Left lung (tissue), 10 donors: ENCODE measurements around the gene SH3BP1. TPM values are rescaled to one million over a fixed set of nuclear protein-coding genes. Genes with fewer than 3 reads are reported as not detected.
A peak's percentile ranks its signal among the peaks of the same experiment; 100 is the strongest.

Experiments used
- ATAC-seq: fragments of 200-7000 bp; cut with Tn5 transposase; one replicate; pipeline ENCODE4 v1.9.1; 2020; ENCODE audit warnings: moderate library complexity
- DNase-seq, 4 donors: peaks; one replicate each; pipeline ENCODE4 v3.0.0-alpha.2; 2013 to 2020
- H3K27ac ChIP-seq, 2 donors: fragments of 200-600 bp; sonication (generic) in 1 of 2; one replicate each; pipeline versions ENCODE4 v1.5.0 to v1.8.0; 2020 to 2021
- H3K27me3 ChIP-seq, 2 donors: fragments of 200-600 bp; sonication (generic) in 1 of 2; one replicate each; pipeline versions ENCODE4 v1.5.0 to v1.8.0; 2020 to 2021
- H3K36me3 ChIP-seq, 2 donors: fragments of 200-600 bp; sonication (generic) in 1 of 2; one replicate each; pipeline versions ENCODE4 v1.5.0 to v1.8.0; 2020 to 2021
- H3K4me1 ChIP-seq, 2 donors: fragments of 200-600 bp; one replicate each; pipeline ENCODE4 v1.8.0; 2021
- H3K4me3 ChIP-seq, 2 donors: fragments of 200-600 bp; sonication (generic) in 1 of 2; one replicate each; pipeline versions ENCODE4 v1.5.0 to v1.8.0; 2020 to 2021; ENCODE audit warnings: mild to moderate bottlenecking in 1 of 2
- H3K9me3 ChIP-seq, 2 donors: fragments of 200-600 bp; sonication (generic) in 1 of 2; one replicate each; pipeline versions ENCODE4 v1.5.0 to v1.8.0; 2020 to 2021
- CTCF ChIP-seq, 2 donors: fragments of 200-600 bp; sonication (generic) in 1 of 2; IDR thresholded peaks; one replicate each; pipeline versions ENCODE4 v1.5.0 to v1.8.0; 2021; ENCODE audit warnings: antibody characterized with exemption in 2 of 2
- intact Hi-C, 2 donors: fragments of 100-400 bp; cut with DNase I; formaldehyde crosslinking; loops; one replicate each; pipeline versions ENCODE4 v1.11.2 to v1.14.2; 2022
- polyA plus RNA-seq, 6 donors: library from polyadenylated mRNA; unstranded; fragments of 120-200 nt; gene quantifications; one replicate each; pipeline ENCODE4 v1.2.1, GENCODE V29; 2013; ENCODE audit not compliant: insufficient read length in 6 of 6
- total RNA-seq, 2 donors: library from RNA; stranded (reverse); fragmentation: NEBNext Ultra II Directional; extraction: Animal tissue kit (Norgen Biotek cat#: 25700); gene quantifications; one replicate each; pipeline ENCODE4 v1.2.1, GENCODE V29; 2021
- donor health status: DM: no; HTN: yes; CAD: no.
- donor health status: DM: no; HTN: no; CAD: no.

Gene SH3BP1
- total and polyA plus RNA-seq, 8 donors = 14.0 to 40.7 (median 27.7) TPM

DNA sequence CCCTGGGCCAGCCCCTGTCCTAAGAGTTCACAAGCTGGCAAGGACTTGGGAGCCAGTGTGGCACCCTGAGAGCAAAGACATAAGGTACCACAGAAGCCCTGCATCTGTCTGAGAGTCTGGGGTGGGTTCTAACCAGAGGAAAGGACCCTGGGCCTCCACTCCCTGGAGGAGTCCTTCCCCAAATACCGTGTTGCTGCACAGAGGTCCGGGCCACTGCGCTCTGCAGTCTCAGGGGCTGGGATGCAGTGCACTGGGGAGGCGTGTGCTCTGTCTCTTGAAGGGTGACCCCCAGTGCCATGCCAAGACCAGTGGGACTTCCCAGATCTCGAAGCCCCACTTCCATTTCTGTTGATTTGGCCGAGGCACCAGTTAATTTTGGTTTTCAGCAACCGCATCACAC is 4.3 kb upstream of the SH3BP1 start:
- no peak for TF ChIP-seq CTCF (IDR thresholded peaks at IDR 0.05)
- no peak for ATAC-seq
- DNase-seq = no peak
- Histone ChIP-seq H3K9me3 (no peaks in the 10 kb centered on the region), H3K27me3 (no peaks in the 10 kb centered on the region), H3K4me3 (no peak overlapping the region), H3K4me1 (peaks cover 27 to 77% of the 10 kb centered on the region in 2 donors), H3K36me3 (peaks cover 0 to 28% of the 10 kb centered on the region in 2 donors), H3K27ac (peak overlapping the region in 1 of 2 donors; percentile 95)
- intact Hi-C loops = no loop called here

DNA sequence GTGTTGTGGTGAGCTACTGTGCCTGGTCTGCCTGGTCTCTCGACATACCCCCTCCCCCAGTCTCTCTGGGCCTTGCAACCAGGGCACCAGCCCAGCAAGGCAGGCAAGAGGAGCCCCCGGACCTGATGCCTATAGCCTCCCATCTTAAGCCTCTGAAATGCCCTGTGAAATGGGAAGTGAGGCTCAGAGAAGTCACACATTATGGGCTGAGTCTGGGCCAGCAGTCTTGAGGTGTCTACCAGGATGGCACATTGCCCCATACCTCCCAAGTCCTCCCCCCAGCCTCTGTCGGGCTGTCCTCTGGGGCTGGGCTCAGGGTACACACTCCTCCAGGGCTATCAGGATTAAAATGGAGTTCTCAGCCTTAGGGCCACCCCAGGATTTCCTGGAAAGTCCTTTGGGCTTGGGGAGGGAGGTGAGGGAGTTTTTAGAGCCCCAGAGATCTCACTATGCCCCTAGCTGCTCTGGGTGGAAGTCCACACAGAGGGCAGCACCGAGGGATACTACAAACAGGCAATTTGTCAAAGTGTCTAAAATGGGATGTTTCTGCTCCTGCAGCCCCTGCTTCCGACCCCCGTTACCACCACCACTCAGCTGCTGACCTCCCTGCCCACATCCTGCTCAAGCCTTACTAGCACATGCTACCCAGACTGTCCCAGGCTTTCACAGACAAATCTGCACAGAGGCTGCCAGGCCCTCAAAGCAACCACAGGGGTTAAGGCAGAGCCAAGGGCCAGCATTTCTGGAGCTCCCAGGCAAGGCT is 3.1 kb upstream of the SH3BP1 start:
- no peak for ATAC-seq
- no peaks in the 10 kb centered on the region for H3K9me3 ChIP-seq
- no peak overlapping the region for H3K4me3 ChIP-seq
- H3K4me1 ChIP-seq = peaks cover 27 to 89% of the 10 kb centered on the region in 2 donors
- TF ChIP-seq CTCF (IDR thresholded peaks at IDR 0.05) = peak in 1 of 2 donors; percentile 36
- peaks cover 0 to 17% of the 10 kb centered on the region in 2 donors for H3K36me3 ChIP-seq
- H3K27me3 ChIP-seq = no peaks in the 10 kb centered on the region
- intact Hi-C loops = no loop called here
- no peak for DNase-seq
- peak overlapping the region in 1 of 2 donors; percentile 95 for H3K27ac ChIP-seq

DNA sequence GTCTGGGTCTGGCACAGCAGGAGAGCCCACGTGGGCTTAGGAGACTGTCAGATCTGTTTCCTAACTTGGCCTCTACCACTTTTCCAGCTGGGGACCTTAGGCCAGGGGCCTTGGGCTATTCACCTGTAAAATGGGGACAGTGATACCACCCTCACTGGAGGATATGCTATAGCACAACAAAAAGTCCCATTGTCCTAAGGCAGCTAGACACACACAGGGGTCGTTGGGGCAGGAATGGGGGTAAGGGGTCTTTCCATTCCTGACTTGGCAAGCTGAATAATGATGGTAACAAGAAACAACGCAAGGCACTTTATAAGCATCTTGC is 2.6 kb upstream of the SH3BP1 start:
- Histone ChIP-seq H3K27me3 (no peaks in the 10 kb centered on the region), H3K9me3 (no peaks in the 10 kb centered on the region), H3K27ac (peak overlapping the region in 1 of 2 donors; percentile 95), H3K4me3 (no peak overlapping the region), H3K36me3 (peaks cover 0 to 17% of the 10 kb centered on the region in 2 donors), H3K4me1 (peaks cover 27 to 94% of the 10 kb centered on the region in 2 donors)
- intact Hi-C loops = no loop called here
- ATAC-seq (no peak), DNase-seq (no peak)
- no peak for TF ChIP-seq CTCF (IDR thresholded peaks at IDR 0.05)

GRCh38 chr22:37638391-37639069 is 939 bp upstream of the SH3BP1 start:
- no peaks in the 10 kb centered on the region for H3K9me3 ChIP-seq
- peaks cover 19 to 96% of the 10 kb centered on the region in 2 donors for H3K4me1 ChIP-seq
- ATAC-seq = no peak
- no peaks in the 10 kb centered on the region for H3K27me3 ChIP-seq
- H3K27ac ChIP-seq = peak overlapping the region in 1 of 2 donors; percentile 95
- no peak for DNase-seq
- intact Hi-C loops = no loop called here
- H3K36me3 ChIP-seq = peaks cover 0 to 20% of the 10 kb centered on the region in 2 donors
- no peak for TF ChIP-seq CTCF (IDR thresholded peaks at IDR 0.05)
- H3K4me3 ChIP-seq = peak overlapping the region; percentile 45 to 74
